K562 (cell line): ENCODE data around the gene CADM2. TPM values are rescaled to one million over a fixed set of nuclear protein-coding genes. Genes with fewer than 3 reads are reported as not detected.

Experiments
- ATAC-seq: fragments of 200-7000 bp; cut with Tn5 transposase; 3 replicates; pipeline ENCODE4 v1.9.1; 2020; ENCODE audit warnings: moderate library complexity
- BruUV-seq: library from RNA; stranded (reverse); fragments of 400-500 nt; replicated peaks from 2 replicates; lab custom pipeline; 2021; lab: Mats Ljungman, UMichigan
- CTCF ChIA-PET: fragments of 300-600 bp; formaldehyde crosslinking; extraction: SDS; loops from one replicate; lab custom pipeline; 2021; ENCODE audit warnings: low intra/inter-chr PET ratio; lab: Yijun Ruan, JAX
- POLR2A ChIA-PET: fragments of 300-600, 350-650 bp; sonication (Branson Sonifier 250); formaldehyde crosslinking; extraction: SDS; loops from one replicate; lab custom pipeline; 2021; ENCODE audit warnings: antibody characterized with exemption, inconsistent platforms; lab: Yijun Ruan, JAX
- DNase-seq, 4 experiments: peaks; one replicate each; pipeline versions ENCODE4 v3.0.0 to v3.0.0-alpha.2; 2011 to 2018; ENCODE audit warnings: low spot score in 3 of 4, mixed read lengths in 3 of 4; ENCODE audit errors: extremely low read depth in 1 of 4
- FAIRE-seq: peaks from 2 replicates; lab custom pipeline; 2011; peaks lifted over from hg19 to GRCh38; lab: Jason Lieb, UNC
- H2AFZ ChIP-seq: 2 replicates; pipeline ENCODE4 v1.6.0; 2011; ENCODE audit warnings: low read depth, low read length, control low read depth, inconsistent platforms
- H3K27ac ChIP-seq: fragments of 200-600 bp; 3 replicates; pipeline ENCODE4 v1.8.0; 2011; ENCODE audit warnings: low read depth, mild to moderate bottlenecking, control low read depth, inconsistent platforms, low read length, moderate library complexity, mixed read lengths; ENCODE audit errors: extremely low read depth
- H3K27me3 ChIP-seq, 2 experiments: fragments of 300-600 bp in 1 of 2; 2 replicates in 1 of 2; 3 replicates in 1 of 2; pipeline versions ENCODE4 v1.6.0 to v1.8.0; 2011; ENCODE audit warnings: inconsistent platforms in 2 of 2, low read length in 2 of 2, mild to moderate bottlenecking in 1 of 2, mixed read lengths in 1 of 2, moderate library complexity in 1 of 2; ENCODE audit not compliant: control insufficient read depth in 2 of 2, insufficient read depth in 2 of 2
- H3K36me3 ChIP-seq: fragments of 300-600 bp; 3 replicates; pipeline ENCODE4 v1.8.0; 2011; ENCODE audit warnings: mild to moderate bottlenecking, low read length, inconsistent platforms; ENCODE audit not compliant: control insufficient read depth, insufficient read depth
- H3K4me1 ChIP-seq, 2 experiments: fragments of 200-600 bp in 1 of 2; replicated peaks in 1 of 2; 2 replicates in 1 of 2; 3 replicates in 1 of 2; pipeline versions ENCODE4 v1.5.1 to v1.8.0; 2011; ENCODE audit warnings: inconsistent platforms in 2 of 2, low read length in 2 of 2, mild to moderate bottlenecking in 1 of 2, mixed read lengths in 1 of 2, moderate library complexity in 1 of 2; ENCODE audit not compliant: control insufficient read depth in 2 of 2, insufficient read depth in 2 of 2
- H3K4me2 ChIP-seq: 2 replicates; pipeline ENCODE4 v1.6.1; 2011; ENCODE audit warnings: low read length, control low read depth, inconsistent platforms, mixed read lengths; ENCODE audit not compliant: insufficient read depth
- H3K4me3 ChIP-seq: fragments of 200-600 bp; sonication (generic), shearing (Covaris generic); 2 replicates; pipeline ENCODE4 v1.5.1; 2016; ENCODE audit warnings: control low read depth, inconsistent platforms
- H3K79me2 ChIP-seq: fragments of 200-600 bp; 3 replicates; pipeline ENCODE4 v1.8.0; 2011; ENCODE audit warnings: low read length, inconsistent platforms; ENCODE audit not compliant: control insufficient read depth, insufficient read depth
- H3K9ac ChIP-seq, 2 experiments: 2 replicates each; pipeline versions ENCODE4 v1.6.0 to v1.6.1; 2011; ENCODE audit warnings: low read depth in 2 of 2, low read length in 2 of 2, control low read depth in 1 of 2, inconsistent platforms in 1 of 2, mild to moderate bottlenecking in 1 of 2, mixed read lengths in 1 of 2; ENCODE audit not compliant: insufficient read depth in 1 of 2
- H3K9me1 ChIP-seq: one replicate; pipeline ENCODE4 v1.6.0; 2011; ENCODE audit warnings: inconsistent platforms, mild to moderate bottlenecking, low read length, moderate library complexity; ENCODE audit not compliant: control insufficient read depth, insufficient read depth
- H3K9me3 ChIP-seq: replicated peaks from 2 replicates; pipeline ENCODE4 v1.5.1; 2011; ENCODE audit warnings: low read depth, low read length, inconsistent platforms; ENCODE audit not compliant: control insufficient read depth, insufficient read depth
- H4K20me1 ChIP-seq: replicated peaks from 2 replicates; pipeline ENCODE4 v1.6.1; 2011; ENCODE audit warnings: low read length, inconsistent platforms, mixed read lengths; ENCODE audit not compliant: control insufficient read depth, insufficient read depth
- MBD2 ChIP-seq: sonication (generic); IDR thresholded peaks from 2 replicates; pipeline ENCODE4 v1.6.1; 2016; ENCODE audit warnings: low read depth, borderline replicate concordance
- NFXL1 ChIP-seq: fragments of 450-650 bp; formaldehyde crosslinking; IDR thresholded peaks from 2 replicates; pipeline ENCODE4 v1.4.0; 2021; ENCODE audit warnings: mild to moderate bottlenecking
- SRSF9 ChIP-seq: fragments of 200-400 bp; formaldehyde crosslinking; IDR thresholded peaks from 2 replicates; pipeline ENCODE4 v1.6.1; 2017; ENCODE audit warnings: low read depth, low read length, borderline replicate concordance
- TCF7L2 ChIP-seq: fragments of 150-350 bp; IDR thresholded peaks from 2 replicates; pipeline ENCODE4 v1.6.1; 2016; ENCODE audit warnings: low read depth, mild to moderate bottlenecking, low read length, moderate library complexity
- U2AF1 ChIP-seq: fragments of 200-400 bp; formaldehyde crosslinking; optimal IDR thresholded peaks from 2 replicates; pipeline ENCODE3; 2017; ENCODE audit warnings: mild to moderate bottlenecking, low read depth, low read length, moderate library complexity
- ZNF830 ChIP-seq: fragments of 250-450 bp; sonication (Bioruptor Pico); IDR thresholded peaks from 2 replicates; pipeline ENCODE4 v1.5.0; 2021; ENCODE audit warnings: mild to moderate bottlenecking
- WGBS: fragments of 100-300 bp; shearing (Covaris generic); methylation state at CpG from one replicate; pipeline ENCODE4 v1.1.6; 2016; ENCODE audit warnings: low coverage, mixed read lengths; ENCODE audit not compliant: insufficient coverage; ENCODE audit errors: missing lambda C conversion rate; 5-methylcytosine and 5-hydroxymethylcytosine counted together
- in situ Hi-C: fragments of 300-500 bp; cut with MboI; formaldehyde crosslinking; loops from 4 replicates; pipeline ENCODE4 v1.15.0; 2018; ENCODE audit warnings: inconsistent platforms, mixed read lengths
- intact Hi-C: fragments of 100-400 bp; cut with micrococcal nuclease; formaldehyde crosslinking; loops from 2 replicates; pipeline ENCODE4 v1.14.2; 2022
- polyA plus RNA-seq, 8 experiments: library from polyadenylated mRNA; depleted of rRNA in 4 of 8; stranded (reverse) in 5 of 8; unstranded in 3 of 8; fragments of >200 nt; fragmentation: Nextera tagmentation in 2 of 8; fragmentation: Illumina TruSeq in 1 of 8; extraction: Ambion mirVana in 2 of 8; extraction: Trizol in 1 of 8; gene quantifications; 2 replicates each; pipeline versions ENCODE4 v1.2.1 to v1.2.3, GENCODE V29; 2011 to 2014; ENCODE audit warnings: inconsistent platforms in 1 of 8, missing spikeins in 1 of 8
- total RNA-seq, 7 experiments: library from RNA; depleted of rRNA in 6 of 7; stranded (reverse); fragments of >200 nt in 6 of 7; fragmentation: Illumina TruSeq in 2 of 7; extraction: Trizol in 2 of 7; gene quantifications; 2 replicates each; pipeline versions ENCODE4 v1.2.1 to v1.2.3, GENCODE V29; 2011 to 2021; ENCODE audit warnings: low replicate concordance in 1 of 7
- TF ChIP-seq, protein P1 (sequence below): sonication (generic); formaldehyde crosslinking; IDR thresholded peaks from 2 replicates; pipeline ENCODE4 v1.8.0; 2022; ENCODE audit warnings: mild to moderate bottlenecking, missing genetic modification reagents
- TF ChIP-seq, protein P2 (sequence below): fragments of 450-650 bp; formaldehyde crosslinking; IDR thresholded peaks from 2 replicates; pipeline ENCODE4 v1.4.0; 2020; ENCODE audit warnings: mild to moderate bottlenecking, moderate library complexity

CADM2 gene
- total and polyA plus RNA-seq, 9 of the 15 experiments (the other 6 are each of a cell fraction or from before 2014, with no cell fraction given) = 0.11 to 3.2 (median 0.95) TPM

DNA sequence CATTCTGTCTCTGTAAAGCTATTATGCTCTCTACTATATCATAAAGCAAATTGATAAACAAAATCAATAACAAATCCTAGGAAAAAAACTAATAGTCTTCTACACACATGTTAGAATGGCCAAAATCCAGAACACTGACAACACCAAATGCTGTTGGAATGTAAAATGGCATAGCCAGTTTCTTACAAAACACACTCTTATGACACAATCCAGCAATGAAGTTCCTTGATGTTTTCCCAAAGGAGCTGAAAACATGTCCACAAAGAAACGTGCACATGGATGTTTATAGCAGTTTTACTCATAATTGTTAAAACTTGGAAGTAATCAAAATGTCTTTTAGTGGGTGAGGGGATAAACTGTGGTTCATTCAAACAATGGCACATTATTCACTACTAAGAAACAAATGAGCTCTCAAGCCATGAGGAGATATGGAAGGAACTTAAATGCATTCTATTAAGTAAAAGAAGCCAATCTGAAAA lies 32.7 kb downstream of the CADM2 start:
- intact Hi-C loops (no loop called here), in situ Hi-C loops (no loop called here)
- Histone ChIP-seq H4K20me1 (no peaks in the 10 kb centered on the region), H3K9me3 (no peaks in the 10 kb centered on the region), H3K27ac (no peak overlapping the region), H3K36me3 (no peaks in the 10 kb centered on the region), H2AFZ (no peak overlapping the region), H3K4me3 (no peak overlapping the region), H3K27me3 (no peaks in the 10 kb centered on the region), H3K9ac (no peak overlapping the region), H3K4me1 (no peaks in the 10 kb centered on the region), H3K4me2 (no peak overlapping the region), H3K79me2 (no peaks in the 10 kb centered on the region), H3K9me1 (no peaks in the 10 kb centered on the region)
- 0% methylated on average over 1 of the region's 1 CpG for WGBS
- TF ChIP-seq MBD2 (no peak), SRSF9 (no peak), U2AF1 (no peak), ZNF830 (CRISPR knock-in tag) (no peak), NFXL1 (no peak), TCF7L2 (no peak)
- TF ChIP-seq, protein P1, sequence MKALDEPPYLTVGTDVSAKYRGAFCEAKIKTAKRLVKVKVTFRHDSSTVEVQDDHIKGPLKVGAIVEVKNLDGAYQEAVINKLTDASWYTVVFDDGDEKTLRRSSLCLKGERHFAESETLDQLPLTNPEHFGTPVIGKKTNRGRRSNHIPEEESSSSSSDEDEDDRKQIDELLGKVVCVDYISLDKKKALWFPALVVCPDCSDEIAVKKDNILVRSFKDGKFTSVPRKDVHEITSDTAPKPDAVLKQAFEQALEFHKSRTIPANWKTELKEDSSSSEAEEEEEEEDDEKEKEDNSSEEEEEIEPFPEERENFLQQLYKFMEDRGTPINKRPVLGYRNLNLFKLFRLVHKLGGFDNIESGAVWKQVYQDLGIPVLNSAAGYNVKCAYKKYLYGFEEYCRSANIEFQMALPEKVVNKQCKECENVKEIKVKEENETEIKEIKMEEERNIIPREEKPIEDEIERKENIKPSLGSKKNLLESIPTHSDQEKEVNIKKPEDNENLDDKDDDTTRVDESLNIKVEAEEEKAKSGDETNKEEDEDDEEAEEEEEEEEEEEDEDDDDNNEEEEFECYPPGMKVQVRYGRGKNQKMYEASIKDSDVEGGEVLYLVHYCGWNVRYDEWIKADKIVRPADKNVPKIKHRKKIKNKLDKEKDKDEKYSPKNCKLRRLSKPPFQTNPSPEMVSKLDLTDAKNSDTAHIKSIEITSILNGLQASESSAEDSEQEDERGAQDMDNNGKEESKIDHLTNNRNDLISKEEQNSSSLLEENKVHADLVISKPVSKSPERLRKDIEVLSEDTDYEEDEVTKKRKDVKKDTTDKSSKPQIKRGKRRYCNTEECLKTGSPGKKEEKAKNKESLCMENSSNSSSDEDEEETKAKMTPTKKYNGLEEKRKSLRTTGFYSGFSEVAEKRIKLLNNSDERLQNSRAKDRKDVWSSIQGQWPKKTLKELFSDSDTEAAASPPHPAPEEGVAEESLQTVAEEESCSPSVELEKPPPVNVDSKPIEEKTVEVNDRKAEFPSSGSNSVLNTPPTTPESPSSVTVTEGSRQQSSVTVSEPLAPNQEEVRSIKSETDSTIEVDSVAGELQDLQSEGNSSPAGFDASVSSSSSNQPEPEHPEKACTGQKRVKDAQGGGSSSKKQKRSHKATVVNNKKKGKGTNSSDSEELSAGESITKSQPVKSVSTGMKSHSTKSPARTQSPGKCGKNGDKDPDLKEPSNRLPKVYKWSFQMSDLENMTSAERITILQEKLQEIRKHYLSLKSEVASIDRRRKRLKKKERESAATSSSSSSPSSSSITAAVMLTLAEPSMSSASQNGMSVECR (CRISPR knock-in tag) = no peak
- TF ChIP-seq, protein P2, sequence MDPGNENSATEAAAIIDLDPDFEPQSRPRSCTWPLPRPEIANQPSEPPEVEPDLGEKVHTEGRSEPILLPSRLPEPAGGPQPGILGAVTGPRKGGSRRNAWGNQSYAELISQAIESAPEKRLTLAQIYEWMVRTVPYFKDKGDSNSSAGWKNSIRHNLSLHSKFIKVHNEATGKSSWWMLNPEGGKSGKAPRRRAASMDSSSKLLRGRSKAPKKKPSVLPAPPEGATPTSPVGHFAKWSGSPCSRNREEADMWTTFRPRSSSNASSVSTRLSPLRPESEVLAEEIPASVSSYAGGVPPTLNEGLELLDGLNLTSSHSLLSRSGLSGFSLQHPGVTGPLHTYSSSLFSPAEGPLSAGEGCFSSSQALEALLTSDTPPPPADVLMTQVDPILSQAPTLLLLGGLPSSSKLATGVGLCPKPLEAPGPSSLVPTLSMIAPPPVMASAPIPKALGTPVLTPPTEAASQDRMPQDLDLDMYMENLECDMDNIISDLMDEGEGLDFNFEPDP (CRISPR knock-in tag) = no peak
- ATAC-seq (no peak), DNase-seq (no peak), FAIRE-seq (no peak)
- ChIA-PET POLR2A (no interaction called here), CTCF (no interaction called here)
- BruUV-seq = no TSS peak
